Right lobe of liver (tissue), 6 donors: ENCODE data around the gene ZMIZ1. TPM values are rescaled to one million over a fixed set of nuclear protein-coding genes. Genes with fewer than 3 reads are reported as not detected.

Experiments used
- ATAC-seq, 4 donors: fragments of 200-7000 bp; cut with Tn5 transposase; one replicate each; pipeline ENCODE4 v1.9.1; 2020; ENCODE audit warnings: mild to moderate bottlenecking in 4 of 4, moderate library complexity in 4 of 4
- DNase-seq, 3 donors: peaks; one replicate each; pipeline ENCODE4 v3.0.0-alpha.2; 2020
- H3K27ac ChIP-seq, 3 donors: fragments of 200-600 bp; one replicate each; pipeline ENCODE4 v1.8.0; 2022
- H3K27me3 ChIP-seq, 2 donors: fragments of 200-600 bp; one replicate each; pipeline ENCODE4 v1.8.0; 2022
- H3K36me3 ChIP-seq, 4 donors: fragments of 200-600 bp; sonication (generic) in 1 of 4; one replicate each; pipeline versions ENCODE4 v1.5.1 to v1.8.0; 2017 to 2022; ENCODE audit warnings: control low read depth in 1 of 4
- H3K4me1 ChIP-seq, 4 donors: fragments of 200-600 bp; sonication (generic) in 1 of 4; one replicate each; pipeline versions ENCODE4 v1.5.1 to v1.8.0; 2017 to 2022; ENCODE audit warnings: control low read depth in 1 of 4
- H3K4me3 ChIP-seq, 3 donors: fragments of 200-600 bp; one replicate each; pipeline ENCODE4 v1.8.0; 2022
- H3K9me3 ChIP-seq, 4 donors: fragments of 200-600 bp; sonication (generic) in 1 of 4; one replicate each; pipeline versions ENCODE4 v1.5.1 to v1.8.0; 2017 to 2022; ENCODE audit warnings: control low read depth in 1 of 4
- POLR2A ChIP-seq: fragments of 450-650 bp; IDR thresholded peaks from one replicate; pipeline ENCODE4 v1.6.1; 2017; ENCODE audit warnings: antibody characterized with exemption, mild to moderate bottlenecking
- WGBS: methylation state at CpG from one replicate; pipeline ENCODE4 v1.1.6; 2018; ENCODE audit warnings: low coverage, low lambda C conversion rate; ENCODE audit not compliant: insufficient coverage; ENCODE audit errors: missing lambda C conversion rate; 5-methylcytosine and 5-hydroxymethylcytosine counted together
- intact Hi-C, 2 donors: fragments of 100-400 bp; cut with DNase I; formaldehyde crosslinking; loops; one replicate each; pipeline versions ENCODE4 v1.11.2 to v1.14.1; 2022
- total RNA-seq, 6 experiments: library from RNA; depleted of rRNA in 2 of 6; stranded (reverse); fragments of >200 nt in 2 of 6; fragmentation: NEBNext Ultra II Directional in 3 of 6; extraction: Animal tissue kit (Norgen Biotek cat#: 25700) in 3 of 6; gene quantifications; one replicate each; pipeline versions ENCODE4 v1.1.0 to v1.2.4, GENCODE V29; 2016 to 2023
- TF ChIP-seq, protein P1 (sequence below), 4 donors: fragments of 200-600 bp in 3 of 4; fragments of 450-650 bp in 1 of 4; IDR thresholded peaks; one replicate each; pipeline versions ENCODE4 v1.5.1 to v1.8.0; 2016 to 2022; ENCODE audit warnings: antibody characterized with exemption in 4 of 4, mild to moderate bottlenecking in 2 of 4
- donor health status: DM: no; HTN: yes; CAD: no.
- donor health status: DM: no; HTN: no; CAD: no.
- donor health status: DM: no; HTN: no; CAD: no.
- donor health status: DM: no; HTN: yes; CAD: no.
- donor health status: DM: no; HTN: yes; CAD: no.

The ZMIZ1 gene
- total RNA-seq, 6 experiments from 2014 or later, result 9.9 to 22.8 (median 12.3) TPM

GRCh38 chr10:79300711-79301110 lies 231.9 kb downstream of the ZMIZ1 start:
- H3K4me3 ChIP-seq, result no peak overlapping the region
- H3K36me3 ChIP-seq, result peaks cover 17 to 60% (median 33%) of the 10 kb centered on the region in 4 donors
- WGBS, result no CpG with 5 or more reads among the region's 24 CpGs

DNA sequence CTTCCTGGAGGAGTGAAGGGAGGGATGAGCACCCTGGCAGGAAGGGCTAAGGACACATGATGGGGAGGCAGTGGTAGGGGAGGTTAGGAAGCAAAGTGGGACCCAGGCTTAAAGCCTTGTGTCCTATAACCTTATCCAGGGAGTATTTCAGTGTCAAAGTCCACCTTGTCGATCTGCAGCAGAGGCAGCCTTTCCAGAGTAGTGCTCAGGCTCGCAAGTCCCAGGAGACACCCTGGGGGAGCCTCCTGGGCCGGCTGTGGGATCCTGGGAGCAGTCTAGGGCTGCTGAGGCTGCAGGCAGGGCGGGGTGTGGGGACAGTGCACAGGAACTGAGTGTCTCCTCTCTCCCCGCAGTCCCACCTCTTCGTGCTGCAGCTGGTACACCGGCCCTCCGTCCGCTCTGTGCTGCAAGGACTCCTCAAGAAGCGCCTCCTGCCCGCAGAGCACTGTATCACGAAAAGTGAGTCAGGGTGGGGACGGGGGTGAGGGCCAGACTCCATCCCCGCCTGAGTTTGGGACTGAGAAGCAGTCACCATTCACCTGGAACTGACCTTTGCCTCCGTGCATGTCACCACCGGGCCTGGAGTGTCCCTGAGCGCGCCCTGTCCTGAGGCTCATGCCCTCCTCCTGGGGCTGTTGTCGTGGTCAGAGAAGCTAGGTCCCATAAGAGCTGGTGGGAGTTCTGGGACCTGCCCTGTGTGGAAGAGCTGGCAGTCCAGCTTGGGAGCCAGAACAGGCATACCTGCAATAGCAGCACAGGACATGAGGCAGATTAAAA lies 233.2 kb downstream of the ZMIZ1 start:
- DNase-seq, result peak in 1 of 3 donors; percentile 61
- H3K27ac ChIP-seq, result no peak overlapping the region

More at GRCh38 chr10:79300711-79301110, 231.9 kb downstream of the ZMIZ1 start:
- no peaks in the 10 kb centered on the region for H3K9me3 ChIP-seq
- DNase-seq (no peak), ATAC-seq (no peak)
- no peak overlapping the region for H3K27ac ChIP-seq
- intact Hi-C loops, result no loop called here
- H3K27me3 ChIP-seq, result no peaks in the 10 kb centered on the region
- H3K4me1 ChIP-seq, result peaks cover 0 to 10% (median 0%) of the 10 kb centered on the region in 4 donors
- no peak for TF ChIP-seq POLR2A
- TF ChIP-seq, protein P1, sequence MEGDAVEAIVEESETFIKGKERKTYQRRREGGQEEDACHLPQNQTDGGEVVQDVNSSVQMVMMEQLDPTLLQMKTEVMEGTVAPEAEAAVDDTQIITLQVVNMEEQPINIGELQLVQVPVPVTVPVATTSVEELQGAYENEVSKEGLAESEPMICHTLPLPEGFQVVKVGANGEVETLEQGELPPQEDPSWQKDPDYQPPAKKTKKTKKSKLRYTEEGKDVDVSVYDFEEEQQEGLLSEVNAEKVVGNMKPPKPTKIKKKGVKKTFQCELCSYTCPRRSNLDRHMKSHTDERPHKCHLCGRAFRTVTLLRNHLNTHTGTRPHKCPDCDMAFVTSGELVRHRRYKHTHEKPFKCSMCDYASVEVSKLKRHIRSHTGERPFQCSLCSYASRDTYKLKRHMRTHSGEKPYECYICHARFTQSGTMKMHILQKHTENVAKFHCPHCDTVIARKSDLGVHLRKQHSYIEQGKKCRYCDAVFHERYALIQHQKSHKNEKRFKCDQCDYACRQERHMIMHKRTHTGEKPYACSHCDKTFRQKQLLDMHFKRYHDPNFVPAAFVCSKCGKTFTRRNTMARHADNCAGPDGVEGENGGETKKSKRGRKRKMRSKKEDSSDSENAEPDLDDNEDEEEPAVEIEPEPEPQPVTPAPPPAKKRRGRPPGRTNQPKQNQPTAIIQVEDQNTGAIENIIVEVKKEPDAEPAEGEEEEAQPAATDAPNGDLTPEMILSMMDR (IDR thresholded peaks at IDR 0.05), result no peak

GRCh38 chr10:79303631-79304478 lies 235.1 kb downstream of the ZMIZ1 start:
- Histone ChIP-seq H3K9me3 (no peaks in the 10 kb centered on the region), H3K4me3 (no peak overlapping the region), H3K27ac (no peak overlapping the region), H3K27me3 (no peaks in the 10 kb centered on the region), H3K36me3 (peaks cover 15 to 55% (median 33%) of the 10 kb centered on the region in 4 donors), H3K4me1 (peaks cover 0 to 10% (median 0%) of the 10 kb centered on the region in 4 donors)
- ATAC-seq (no peak), DNase-seq (no peak)
- intact Hi-C loops, result no loop called here
- WGBS, result 94% methylated on average over 7 of the region's 25 CpGs
- TF ChIP-seq, protein P1 (IDR thresholded peaks at IDR 0.05), result no peak
- no peak for TF ChIP-seq POLR2A

More for the DNA sequence above, 233.2 kb downstream of the ZMIZ1 start:
- intact Hi-C loops, result no loop called here
- H3K4me3 ChIP-seq, result no peak overlapping the region
- H3K4me1 ChIP-seq, result peaks cover 0 to 10% (median 0%) of the 10 kb centered on the region in 4 donors
- H3K9me3 ChIP-seq, result no peaks in the 10 kb centered on the region
- peaks cover 17 to 62% (median 37%) of the 10 kb centered on the region in 4 donors for H3K36me3 ChIP-seq
- no peaks in the 10 kb centered on the region for H3K27me3 ChIP-seq
- TF ChIP-seq, protein P1 (IDR thresholded peaks at IDR 0.05), result no peak
- TF ChIP-seq POLR2A, result no peak
- peak; percentile 38 to 76 (median 62) for ATAC-seq
- 39% methylated on average over 6 of the region's 19 CpGs for WGBS

GRCh38 chr10:79304479-79305087 lies 235.8 kb downstream of the ZMIZ1 start:
- peaks cover 11 to 50% (median 32%) of the 10 kb centered on the region in 4 donors for H3K36me3 ChIP-seq
- no peak for ATAC-seq

More at GRCh38 chr10:79304479-79305087, 235.8 kb downstream of the ZMIZ1 start:
- no peaks in the 10 kb centered on the region for H3K27me3 ChIP-seq
- H3K27ac ChIP-seq, result no peak overlapping the region
- peaks cover 0 to 10% (median 0%) of the 10 kb centered on the region in 4 donors for H3K4me1 ChIP-seq
- no peaks in the 10 kb centered on the region for H3K9me3 ChIP-seq
- TF ChIP-seq, protein P1 (IDR thresholded peaks at IDR 0.05), result no peak
- TF ChIP-seq POLR2A, result no peak
- H3K4me3 ChIP-seq, result no peak overlapping the region
- DNase-seq, result no peak
- intact Hi-C loops, result no loop called here
- 92% methylated on average over 2 of the region's 6 CpGs for WGBS
